NB4 (cell line): Measurements from ENCODE around the gene LGALS7.

Source experiments
- MYC ChIP-seq: IDR thresholded peaks from 2 replicates; pipeline ENCODE4 v1.6.1; 2011; ENCODE audit warnings: low read depth, low read length
- POLR2A ChIP-seq: IDR thresholded peaks from 2 replicates; pipeline ENCODE4 v1.6.1; 2011; ENCODE audit warnings: mild to moderate bottlenecking; ENCODE audit not compliant: insufficient read length; ENCODE audit errors: extremely low read depth
- TF ChIP-seq, protein P1 (sequence below): IDR thresholded peaks from one replicate; pipeline ENCODE4 v1.5.1; 2012; ENCODE audit warnings: low read depth, low read length
- TF ChIP-seq, protein P2 (sequence below): IDR thresholded peaks from 2 replicates; pipeline ENCODE4 v1.6.1; 2011; ENCODE audit warnings: low read depth, low read length

DNA sequence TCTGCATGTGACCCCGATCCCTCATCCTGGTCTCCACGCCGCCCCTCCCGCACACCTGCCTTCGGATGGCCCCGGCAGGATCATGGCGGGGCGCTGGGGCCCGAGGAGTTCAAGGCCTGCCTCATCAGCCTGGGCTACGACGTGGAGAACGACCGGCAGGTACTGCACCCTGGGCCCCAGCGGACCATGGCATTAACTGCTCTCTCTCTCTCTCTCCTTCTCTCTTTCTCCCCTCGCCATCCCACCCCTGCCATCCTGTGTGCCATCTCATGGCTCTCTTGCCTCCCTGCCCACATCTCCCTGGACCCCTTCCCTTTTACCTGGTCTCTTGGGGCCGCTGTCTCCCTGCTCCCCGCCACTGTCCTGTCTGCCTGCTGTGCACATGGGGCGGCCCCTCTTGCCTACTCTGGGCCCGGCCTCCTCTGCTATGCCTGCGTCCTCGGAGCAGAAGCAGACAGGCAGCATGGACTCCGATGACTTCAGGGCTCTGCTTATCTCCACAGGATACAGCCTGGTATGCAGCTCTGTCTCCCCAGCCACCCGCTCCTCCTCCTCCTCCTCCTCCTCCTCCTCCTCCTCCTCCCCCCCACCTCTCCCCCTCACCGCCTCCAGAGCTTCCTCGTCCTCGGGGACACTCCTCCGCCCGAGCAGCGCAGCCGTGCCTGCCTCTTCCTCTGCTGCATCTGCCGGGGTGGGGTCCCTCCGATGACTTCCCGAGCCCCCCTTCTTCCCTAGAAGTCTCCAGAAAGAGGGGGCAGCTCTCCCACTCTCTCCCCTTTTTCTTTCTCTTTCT, 45.3 kb downstream of the LGALS7 start:
- TF ChIP-seq, protein P1, sequence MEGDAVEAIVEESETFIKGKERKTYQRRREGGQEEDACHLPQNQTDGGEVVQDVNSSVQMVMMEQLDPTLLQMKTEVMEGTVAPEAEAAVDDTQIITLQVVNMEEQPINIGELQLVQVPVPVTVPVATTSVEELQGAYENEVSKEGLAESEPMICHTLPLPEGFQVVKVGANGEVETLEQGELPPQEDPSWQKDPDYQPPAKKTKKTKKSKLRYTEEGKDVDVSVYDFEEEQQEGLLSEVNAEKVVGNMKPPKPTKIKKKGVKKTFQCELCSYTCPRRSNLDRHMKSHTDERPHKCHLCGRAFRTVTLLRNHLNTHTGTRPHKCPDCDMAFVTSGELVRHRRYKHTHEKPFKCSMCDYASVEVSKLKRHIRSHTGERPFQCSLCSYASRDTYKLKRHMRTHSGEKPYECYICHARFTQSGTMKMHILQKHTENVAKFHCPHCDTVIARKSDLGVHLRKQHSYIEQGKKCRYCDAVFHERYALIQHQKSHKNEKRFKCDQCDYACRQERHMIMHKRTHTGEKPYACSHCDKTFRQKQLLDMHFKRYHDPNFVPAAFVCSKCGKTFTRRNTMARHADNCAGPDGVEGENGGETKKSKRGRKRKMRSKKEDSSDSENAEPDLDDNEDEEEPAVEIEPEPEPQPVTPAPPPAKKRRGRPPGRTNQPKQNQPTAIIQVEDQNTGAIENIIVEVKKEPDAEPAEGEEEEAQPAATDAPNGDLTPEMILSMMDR: no peak
- TF ChIP-seq POLR2A: no peak
- TF ChIP-seq, protein P2, sequence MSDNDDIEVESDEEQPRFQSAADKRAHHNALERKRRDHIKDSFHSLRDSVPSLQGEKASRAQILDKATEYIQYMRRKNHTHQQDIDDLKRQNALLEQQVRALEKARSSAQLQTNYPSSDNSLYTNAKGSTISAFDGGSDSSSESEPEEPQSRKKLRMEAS: no peak
- no peak for TF ChIP-seq MYC
